A549 (cell line): Measurements from ENCODE around the gene NDRG4. TPM values are rescaled to one million over a fixed set of nuclear protein-coding genes. Genes with fewer than 3 reads are reported as not detected.
A peak's percentile ranks its signal among the peaks of the same experiment; 100 is the strongest.

Experiments
- ATAC-seq, 2 experiments: fragments of 200-7000 bp in 1 of 2; fragments of >200 bp in 1 of 2; cut with Nextera tagmentation in 1 of 2; cut with Tn5 transposase in 1 of 2; 3 replicates each; pipeline versions ENCODE4 v1.8.0 to v1.9.1; 2018 to 2020; ENCODE audit warnings: mild to moderate bottlenecking in 1 of 2, moderate library complexity in 1 of 2
- CTCF ChIA-PET: fragments of 300-600 bp; sonication (Branson Sonifier 250); formaldehyde crosslinking; extraction: SDS; loops from one replicate; lab custom pipeline; 2021; ENCODE audit warnings: antibody characterized with exemption, inconsistent platforms; lab: Yijun Ruan, JAX
- POLR2A ChIA-PET: fragments of 350-600 bp; formaldehyde crosslinking; extraction: SDS; loops from one replicate; lab custom pipeline; 2021; ENCODE audit warnings: antibody characterized with exemption, inconsistent platforms; lab: Yijun Ruan, JAX
- DNase-seq, 2 experiments: peaks; one replicate each; pipeline versions ENCODE4 v3.0.0 to v3.0.0-alpha.2; 2011 to 2016; ENCODE audit warnings: low read depth in 1 of 2, low spot score in 1 of 2
- FAIRE-seq: peaks from 2 replicates; lab custom pipeline; 2011; peaks lifted over from hg19 to GRCh38; lab: Jason Lieb, UNC
- H3K27ac ChIP-seq, 2 experiments: fragments of >200 bp; sonication (Bioruptor Twin); formaldehyde crosslinking; 3 replicates each; pipeline ENCODE4 v1.5.1; 2016 to 2017
- H3K4me1 ChIP-seq: fragments of >200 bp; sonication (Bioruptor Twin); formaldehyde crosslinking; 3 replicates; pipeline ENCODE4 v1.6.1; 2016
- H3K4me2 ChIP-seq: fragments of >200 bp; sonication (Bioruptor Twin); formaldehyde crosslinking; 3 replicates; pipeline ENCODE4 v1.6.1; 2016
- H3K4me3 ChIP-seq: fragments of >200 bp; sonication (Bioruptor Twin); formaldehyde crosslinking; 3 replicates; pipeline ENCODE4 v1.5.1; 2016
- H3K9me3 ChIP-seq: fragments of >200 bp; sonication (Bioruptor Twin); formaldehyde crosslinking; 3 replicates; pipeline ENCODE4 v1.6.1; 2016
- ATOH8 ChIP-seq: fragments of 250-450 bp; sonication (Bioruptor Pico); IDR thresholded peaks from 2 replicates; pipeline ENCODE4 v1.5.0; 2020; ENCODE audit warnings: low read depth, mild to moderate bottlenecking, moderate library complexity
- BCL3 ChIP-seq: fragments of >200 bp; sonication (Bioruptor Twin); formaldehyde crosslinking; IDR thresholded peaks from 3 replicates; pipeline ENCODE4 v1.6.1; 2016
- CBX2 ChIP-seq: fragments of 200-600 bp; sonication (generic); IDR thresholded peaks from 2 replicates; pipeline ENCODE4 v1.6.1; 2016; ENCODE audit warnings: low read depth, mild to moderate bottlenecking, borderline replicate concordance
- CEBPB ChIP-seq, 2 experiments: fragments of >200 bp in 1 of 2; sonication (Bioruptor Twin) in 1 of 2; formaldehyde crosslinking in 1 of 2; IDR thresholded peaks; 2 replicates each; pipeline ENCODE4 v1.6.1; 2012 to 2016
- CHD4 ChIP-seq: fragments of 200-600 bp; sonication (generic); IDR thresholded peaks from 2 replicates; pipeline ENCODE4 v1.6.1; 2016; ENCODE audit warnings: antibody characterized with exemption, mild to moderate bottlenecking, borderline replicate concordance
- E2F6 ChIP-seq: IDR thresholded peaks from 2 replicates; pipeline ENCODE4 v1.6.1; 2012; ENCODE audit warnings: low read depth, borderline replicate concordance
- ESRRA ChIP-seq: fragments of 150-350 bp; IDR thresholded peaks from 2 replicates; pipeline ENCODE4 v1.6.1; 2014; ENCODE audit warnings: mild to moderate bottlenecking, low read length, borderline replicate concordance
- FOSL2 ChIP-seq, 2 experiments: fragments of 450-650 bp in 1 of 2; fragments of >200 bp in 1 of 2; sonication (Bioruptor Twin) in 1 of 2; formaldehyde crosslinking; IDR thresholded peaks; 2 replicates each; pipeline versions ENCODE4 v1.5.0 to v1.6.1; 2016 to 2020; ENCODE audit warnings: mild to moderate bottlenecking in 1 of 2, moderate library complexity in 1 of 2
- FOXS1 ChIP-seq: fragments of 250-450 bp; sonication (Bioruptor Pico); IDR thresholded peaks from 2 replicates; pipeline ENCODE4 v1.5.0; 2020; ENCODE audit warnings: mild to moderate bottlenecking, moderate library complexity
- HDAC2 ChIP-seq: fragments of 200-600 bp; sonication (generic); IDR thresholded peaks from 2 replicates; pipeline ENCODE4 v1.6.1; 2016
- HOXB13 ChIP-seq: fragments of 250-450 bp; sonication (Bioruptor Pico); IDR thresholded peaks from 2 replicates; pipeline ENCODE4 v1.5.0; 2020; ENCODE audit warnings: low read depth, mild to moderate bottlenecking, moderate library complexity
- HOXB5 ChIP-seq: fragments of 250-450 bp; sonication (Bioruptor Pico); IDR thresholded peaks from 2 replicates; pipeline ENCODE4 v1.5.0; 2020; ENCODE audit warnings: mild to moderate bottlenecking, moderate library complexity
- JUN ChIP-seq, 2 experiments: fragments of >200 bp; sonication (Bioruptor Twin); formaldehyde crosslinking; IDR thresholded peaks; 2 replicates in 1 of 2; 3 replicates in 1 of 2; pipeline ENCODE4 v1.6.1; 2016 to 2017
- MAFK ChIP-seq: fragments of 450-650 bp; IDR thresholded peaks from 2 replicates; pipeline ENCODE4 v1.6.1; 2014; ENCODE audit not compliant: partially characterized antibody
- MAX ChIP-seq: IDR thresholded peaks from 2 replicates; pipeline ENCODE4 v1.6.1; 2012
- NPAS2 ChIP-seq: fragments of 250-450 bp; sonication (Bioruptor Pico); IDR thresholded peaks from 2 replicates; pipeline ENCODE4 v1.8.0; 2022; ENCODE audit warnings: mild to moderate bottlenecking, moderate library complexity, borderline replicate concordance
- NR3C1 ChIP-seq: fragments of >200 bp; sonication (Bioruptor Twin); formaldehyde crosslinking; IDR thresholded peaks from 3 replicates; pipeline ENCODE4 v1.6.1; 2017
- PBX3 ChIP-seq: IDR thresholded peaks from 2 replicates; pipeline ENCODE4 v1.6.1; 2012
- POLR2AphosphoS2 ChIP-seq: conservative IDR thresholded peaks from 2 replicates; pipeline ENCODE4 v1.6.1; 2012; ENCODE audit warnings: low read length, improper control_type of control experiment, inconsistent platforms
- RCOR1 ChIP-seq: fragments of 150-350 bp; IDR thresholded peaks from 2 replicates; pipeline ENCODE4 v1.6.1; 2014; ENCODE audit warnings: antibody characterized with exemption, low read length, low read depth
- RNF2 ChIP-seq: fragments of 200-600 bp; sonication (generic); IDR thresholded peaks from 2 replicates; pipeline ENCODE4 v1.6.1; 2016; ENCODE audit warnings: low read depth, mild to moderate bottlenecking, antibody characterized with exemption, moderate library complexity, borderline replicate concordance
- SMC3 ChIP-seq: fragments of >200 bp; sonication (Bioruptor Twin); formaldehyde crosslinking; IDR thresholded peaks from 3 replicates; pipeline ENCODE4 v1.6.1; 2018; ENCODE audit warnings: inconsistent platforms
- TFCP2L1 ChIP-seq: fragments of 250-450 bp; sonication (Bioruptor Pico); IDR thresholded peaks from 2 replicates; pipeline ENCODE4 v1.5.0; 2021; ENCODE audit warnings: mild to moderate bottlenecking
- ZC3H11A ChIP-seq: fragments of 450-650 bp; IDR thresholded peaks from 2 replicates; pipeline ENCODE4 v1.6.1; 2014; ENCODE audit warnings: antibody characterized with exemption, mild to moderate bottlenecking
- ZSCAN20 ChIP-seq: fragments of 250-450 bp; sonication (Bioruptor Pico); IDR thresholded peaks from 2 replicates; pipeline ENCODE4 v1.8.0; 2022; ENCODE audit warnings: mild to moderate bottlenecking, moderate library complexity
- WGBS: methylation state at CpG from one replicate; pipeline ENCODE4 v1.1.6; 2017; ENCODE audit errors: missing lambda C conversion rate; 5-methylcytosine and 5-hydroxymethylcytosine counted together
- polyA plus RNA-seq, 4 experiments: library from polyadenylated mRNA; depleted of rRNA in 3 of 4; stranded (reverse); fragments of >200 nt; fragmentation: RNase III in 1 of 4; extraction: RNeasy Plus Mini Kit Qiagen cat#74134 plus additional on column Dnase treatment in 1 of 4; gene quantifications; 2 replicates in 3 of 4; 3 replicates in 1 of 4; pipeline ENCODE4 v1.2.3, GENCODE V29; 2011 to 2017

NDRG4 gene
- polyA plus RNA-seq, 2 of the 4 experiments (the other 2 are of a cell fraction) = 8.1 to 21.3 TPM

GRCh38 chr16:58499092-58499511 is 841 bp upstream of the NDRG4 start:
- H3K4me3 ChIP-seq = no peak overlapping the region
- POLR2A ChIA-PET = interaction anchor here (0.6 kb wide), 1 partner anchor 66 kb away, joined by 3 read pairs; no protein-coding TSS in a partner anchor
- H3K4me2 ChIP-seq = no peak overlapping the region; the same call in 2 of the 3 replicates
- FAIRE-seq = no peak
- no peak for ATAC-seq
- peaks cover 8% of the 10 kb centered on the region; the same call in 2 of the 3 replicates for H3K4me1 ChIP-seq
- DNase-seq = no peak
- CTCF ChIA-PET = interaction anchor here (0.6 to 23.4 kb wide), 7 partner anchors 12 to 257 kb away, joined by 3 to 721 read pairs (median 8); partner anchors contain the start of gene SETD6
- no peak for TF ChIP-seq FOXS1
- no peak for TF ChIP-seq E2F6
- TF ChIP-seq RNF2 = no peak
- TF ChIP-seq FOSL2 (IDR thresholded peaks at IDR 0.05) = no peak
- no peak for TF ChIP-seq FOSL2 (CRISPR knock-in tag; IDR thresholded peaks at IDR 0.05)
- no peak for TF ChIP-seq SMC3
- no peak for TF ChIP-seq NR3C1
- no peak for TF ChIP-seq MAFK
- no peak for TF ChIP-seq BCL3
- TF ChIP-seq ZSCAN20 (CRISPR knock-in tag) = no peak
- no peak for TF ChIP-seq CEBPB (IDR thresholded peaks at IDR 0.05)
- TF ChIP-seq CHD4 = no peak
- TF ChIP-seq PBX3 = no peak
- TF ChIP-seq CBX2 = no peak
- TF ChIP-seq ESRRA = no peak
- TF ChIP-seq HDAC2 = no peak
- TF ChIP-seq ATOH8 (CRISPR knock-in tag) = no peak
- TF ChIP-seq TFCP2L1 (CRISPR knock-in tag) = no peak
- peak overlapping the region in 1 of 2 experiments; percentile 85; a peak in 3 of 6 replicates for H3K27ac ChIP-seq
- 82% methylated on average over 9 of the region's 10 CpGs for WGBS
- H3K9me3 ChIP-seq = no peaks in the 10 kb centered on the region

- Histone ChIP-seq H3K27ac (peak overlapping the region; percentile 60 to 85), H3K4me3 (peak overlapping the region; percentile 44), H3K4me2 (peak overlapping the region; percentile 81), H3K9me3 (no peaks in the 10 kb centered on the region), H3K4me1 (peaks cover 8% of the 10 kb centered on the region; the same call in 2 of the 3 replicates)
- TF ChIP-seq HOXB5 (CRISPR knock-in tag) (no peak), JUN (IDR thresholded peaks at IDR 0.05) (no peak), FOXS1 (no peak), RCOR1 (no peak), MAX (no peak), NPAS2 (CRISPR knock-in tag) (no peak), ZC3H11A (no peak), RNF2 (no peak), HOXB13 (no peak), POLR2AphosphoS2 (no peak)
- ATAC-seq (peak; percentile 5 to 23; a peak in 4 of 6 replicates), FAIRE-seq (no peak), DNase-seq (no peak)
- POLR2A ChIA-PET = no interaction called here
- 84% methylated on average over 13 of the region's 36 CpGs for WGBS
- CTCF ChIA-PET = interaction anchor here (0.6 to 23.4 kb wide), 6 partner anchors 11 to 256 kb away, joined by 3 to 721 read pairs (median 33); partner anchors contain the start of gene SETD6
These were observed 693 bp downstream of the NDRG4 start for GRCh38 chr16:58500430-58501241.
